Stimulated activated CD8-positive, alpha-beta memory T cell treated with anti-CD3 and anti-CD28 coated beads, Interleukin-4, amount 100 ng/mL, for 24 hours (primary cell): ENCODE measurements around the gene GTF2IRD1.
"Not testable (repeated sequence)": the region's sequence is repeated elsewhere in the genome, so short reads cannot be mapped to it uniquely, and the experiment has no call there.

ENCODE experiments used
- DNase-seq: peaks from one replicate; pipeline ENCODE4 v3.0.0-alpha.2; 2020; ENCODE audit warnings: low read depth

Gene GTF2IRD1

GRCh38 chr7:74493295-74493694 lies 39.6 kb downstream of the GTF2IRD1 start:
- no peak for DNase-seq

DNA sequence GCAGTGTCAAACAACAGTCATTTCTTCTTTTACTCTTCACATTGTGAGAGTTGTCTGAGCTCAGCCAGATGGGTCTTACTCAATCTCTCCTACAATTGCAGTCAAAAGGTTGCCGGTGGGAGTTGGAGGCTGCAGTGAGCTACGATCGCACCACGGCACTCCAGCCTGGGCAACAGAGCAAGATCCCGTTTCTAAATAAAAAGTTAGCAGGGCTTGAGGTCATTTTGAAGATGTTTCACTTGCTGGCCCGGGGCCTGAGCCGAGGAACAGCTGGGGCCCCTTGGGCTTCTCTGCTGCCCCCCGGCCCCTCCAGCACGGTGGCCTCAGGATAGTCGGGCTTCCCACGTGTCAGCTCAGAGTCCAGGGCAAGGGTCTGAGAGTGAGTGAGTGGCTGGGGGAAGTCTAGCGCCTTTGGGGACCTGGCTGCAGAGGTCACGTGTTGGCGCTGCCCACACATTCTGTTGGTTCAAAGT lies 40.4 kb downstream of the GTF2IRD1 start:
- no peak for DNase-seq

DNA sequence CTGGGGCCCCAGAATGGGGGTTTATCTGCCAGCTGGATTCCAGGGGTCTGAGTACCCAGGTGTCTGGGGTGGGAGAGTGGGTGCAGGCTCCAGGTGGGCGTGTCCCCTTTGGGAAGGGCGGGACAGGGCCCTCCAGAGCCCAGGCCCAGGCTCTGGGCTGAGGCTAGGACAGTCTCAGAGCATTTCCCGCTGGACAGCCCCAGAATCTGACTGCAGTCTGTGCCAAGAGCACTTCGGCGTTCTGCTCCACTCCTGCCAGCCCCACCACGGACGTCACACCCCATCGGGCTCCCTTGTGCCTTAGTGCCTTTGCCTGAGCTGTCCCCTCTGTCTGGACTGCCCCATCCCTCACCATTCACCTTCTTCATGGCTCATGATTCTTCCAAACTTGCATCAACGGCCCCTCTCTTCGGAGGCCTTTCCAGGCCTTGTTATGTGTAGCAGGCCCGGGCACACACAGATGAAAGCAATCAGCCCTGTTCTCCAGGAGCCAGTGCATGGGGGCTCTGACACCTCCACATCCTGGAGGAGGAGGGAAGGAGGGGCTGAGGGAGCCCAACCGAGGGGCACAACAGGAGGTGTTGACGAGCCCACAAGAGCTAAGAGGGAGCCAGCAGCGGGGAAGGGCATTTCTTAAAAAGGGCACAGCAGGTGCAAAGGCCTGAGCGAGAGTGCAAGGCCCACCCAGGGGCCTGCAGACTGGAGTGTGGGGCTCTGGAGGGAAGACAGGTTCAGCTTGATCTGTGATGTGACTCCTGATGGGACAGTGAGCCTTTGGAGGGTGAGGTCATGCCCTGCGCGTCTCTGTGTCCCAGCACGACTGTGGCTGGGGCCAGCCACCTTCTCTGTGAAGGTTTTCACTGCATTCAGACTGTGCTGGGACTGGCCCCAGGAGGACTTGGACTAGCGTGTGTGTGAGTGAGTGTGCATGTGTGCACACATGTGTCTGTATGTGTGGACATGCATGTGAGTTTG lies 41.7 kb downstream of the GTF2IRD1 start:
- no peak for DNase-seq

DNA sequence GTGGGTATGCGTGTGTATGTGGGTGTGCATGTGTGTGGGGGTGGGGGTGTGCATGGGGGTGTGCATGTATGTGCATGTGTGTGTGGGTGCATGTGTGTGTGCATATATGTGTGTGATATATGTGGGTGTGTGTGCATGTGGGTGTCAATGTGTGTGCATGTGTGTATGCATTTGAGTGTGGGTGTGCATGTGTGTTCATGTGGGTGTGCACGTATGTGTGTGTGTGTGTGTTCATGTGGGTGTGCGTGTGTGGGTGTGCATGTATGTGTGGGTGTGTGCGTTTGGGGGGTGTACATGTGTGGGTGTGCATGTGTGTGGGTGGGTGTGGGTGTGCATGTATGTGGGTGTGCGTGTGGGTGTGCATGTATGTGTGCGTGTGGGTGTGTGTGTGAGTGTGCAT lies 42.6 kb downstream of the GTF2IRD1 start:
- DNase-seq = no peak

GRCh38 chr7:74496773-74497172 lies 43.1 kb downstream of the GTF2IRD1 start:
- not testable (repeated sequence) for DNase-seq

DNA sequence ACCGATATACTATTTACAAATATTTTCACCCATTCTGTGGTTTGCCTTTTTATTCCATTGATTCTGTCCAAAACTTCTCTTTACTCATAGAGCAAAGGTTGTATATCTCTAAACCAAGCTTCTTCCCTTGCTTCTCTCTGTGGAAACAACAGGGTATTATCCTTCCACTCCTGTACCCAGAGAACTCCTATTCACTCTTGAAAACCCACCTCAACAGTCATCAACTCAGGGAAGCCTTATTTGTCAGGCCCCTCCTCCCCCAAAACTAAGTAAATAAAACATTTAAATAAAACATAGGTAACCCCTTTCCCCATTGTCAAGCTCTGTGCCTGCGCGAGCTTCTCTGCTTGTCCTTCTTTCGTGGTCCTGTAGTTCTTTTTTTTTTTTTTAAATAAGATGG lies 44.6 kb downstream of the GTF2IRD1 start:
- DNase-seq = no peak

GRCh38 chr7:74498996-74499834 lies 45.5 kb downstream of the GTF2IRD1 start:
- DNase-seq = no peak

- DNase-seq = no peak
Observed at GRCh38 chr7:74499835-74500388, 46.2 kb downstream of the GTF2IRD1 start.

- no peak for DNase-seq
Observed at GRCh38 chr7:74501298-74501697, 47.6 kb downstream of the GTF2IRD1 start.

DNA sequence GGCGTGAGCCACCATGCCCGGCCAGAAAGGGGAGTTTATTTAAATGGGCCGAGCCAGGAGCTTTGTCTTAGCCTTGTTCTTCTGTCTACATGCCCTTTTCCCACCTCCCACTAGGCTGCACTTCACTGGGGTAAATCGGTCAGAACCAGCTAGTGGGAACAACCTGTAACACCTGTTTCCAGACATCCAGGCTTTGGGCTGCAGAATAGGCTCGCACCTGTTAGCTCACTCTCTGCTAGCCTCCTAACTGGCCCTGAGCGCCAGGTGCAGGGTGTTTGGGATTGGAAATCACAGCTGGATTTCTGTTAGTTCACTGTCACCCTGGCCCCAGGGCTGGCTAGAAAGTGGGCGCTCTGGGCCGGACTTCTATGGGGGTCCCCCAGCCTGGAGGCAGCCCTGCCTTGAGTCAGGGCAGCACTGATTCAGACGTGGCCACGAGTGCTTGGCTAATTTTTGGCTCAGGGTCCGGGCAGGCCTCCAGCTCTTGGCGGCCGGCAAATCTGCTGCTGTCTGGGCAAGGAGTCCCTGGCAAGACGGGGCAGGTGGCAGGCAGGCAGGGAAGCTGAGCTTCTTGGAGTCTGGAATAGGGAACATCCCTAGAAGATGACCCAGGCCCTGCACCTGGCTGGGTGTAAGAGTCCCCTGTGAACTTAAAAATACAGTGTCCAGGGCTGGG lies 48.6 kb downstream of the GTF2IRD1 start:
- no peak for DNase-seq

- DNase-seq = no peak
Observed at GRCh38 chr7:74503061-74503460, 49.4 kb downstream of the GTF2IRD1 start.

GRCh38 chr7:74503943-74504342 lies 50.2 kb downstream of the GTF2IRD1 start:
- no peak for DNase-seq

DNA sequence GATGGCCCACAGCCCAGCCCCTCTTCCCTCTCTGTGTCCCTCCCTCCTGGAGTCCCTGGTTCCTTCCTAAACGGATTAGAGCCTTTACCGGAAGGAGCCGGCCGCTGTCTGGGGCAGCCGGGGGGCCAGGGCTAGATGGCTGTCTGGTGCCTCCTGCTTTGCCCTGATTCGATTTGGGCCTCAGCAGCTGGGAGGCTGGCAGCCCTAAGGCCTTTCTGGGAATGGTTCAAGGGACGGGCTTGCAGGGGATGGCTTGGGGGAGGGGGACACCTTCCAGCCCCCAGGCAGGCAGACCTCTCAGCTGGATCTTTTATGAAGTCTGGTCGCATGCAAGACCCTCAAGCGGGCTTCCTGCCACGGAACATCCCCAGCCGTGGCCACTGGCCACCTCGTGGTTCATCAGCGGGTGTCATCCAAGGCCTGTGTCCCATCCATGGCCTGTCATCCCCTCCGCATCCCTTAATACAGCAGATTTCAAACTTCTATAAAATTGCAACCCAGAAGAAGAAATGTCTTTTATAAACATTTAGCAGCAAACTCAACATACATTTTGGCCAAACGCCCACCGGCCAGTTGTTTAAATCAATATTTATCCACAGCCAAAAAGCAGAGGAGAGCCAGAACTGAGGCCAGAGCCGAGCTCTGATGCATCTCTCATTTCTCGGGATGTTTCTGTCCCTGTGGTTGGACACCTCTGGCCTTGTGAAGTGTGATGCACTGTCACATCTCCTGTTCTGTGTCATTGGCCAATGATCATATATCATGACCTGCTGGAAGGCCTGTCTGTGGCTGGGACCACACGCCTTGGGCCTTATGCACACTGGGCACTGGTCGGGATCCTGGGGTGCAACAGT lies 52.0 kb downstream of the GTF2IRD1 start:
- no peak for DNase-seq

- no peak for DNase-seq
Observed at GRCh38 chr7:74506325-74506724, 52.6 kb downstream of the GTF2IRD1 start.

GRCh38 chr7:74507538-74508319 lies 54.0 kb downstream of the GTF2IRD1 start:
- no peak for DNase-seq

- not testable (repeated sequence) for DNase-seq
Observed at GRCh38 chr7:74509453-74509852, 55.7 kb downstream of the GTF2IRD1 start.

DNA sequence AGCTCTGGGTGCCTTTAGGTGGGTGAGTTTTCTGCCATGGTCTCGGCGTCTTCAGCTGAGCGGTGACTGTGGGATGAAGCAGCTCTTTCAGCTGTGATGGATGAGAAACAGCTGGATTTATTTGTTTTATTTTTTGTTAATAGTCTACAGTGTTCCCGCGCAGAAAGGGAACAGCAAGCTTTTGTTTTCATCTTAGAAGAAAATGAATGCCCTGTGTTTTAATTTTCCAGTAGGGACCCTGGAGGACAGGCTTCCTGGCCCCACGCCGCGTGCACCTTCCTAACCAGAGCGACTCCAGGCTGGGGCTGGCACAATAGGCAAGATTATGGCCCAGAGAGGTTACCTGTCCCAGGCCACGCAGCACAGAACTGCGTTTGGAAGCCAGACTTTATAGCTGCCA lies 57.6 kb downstream of the GTF2IRD1 start:
- DNase-seq = no peak

DNA sequence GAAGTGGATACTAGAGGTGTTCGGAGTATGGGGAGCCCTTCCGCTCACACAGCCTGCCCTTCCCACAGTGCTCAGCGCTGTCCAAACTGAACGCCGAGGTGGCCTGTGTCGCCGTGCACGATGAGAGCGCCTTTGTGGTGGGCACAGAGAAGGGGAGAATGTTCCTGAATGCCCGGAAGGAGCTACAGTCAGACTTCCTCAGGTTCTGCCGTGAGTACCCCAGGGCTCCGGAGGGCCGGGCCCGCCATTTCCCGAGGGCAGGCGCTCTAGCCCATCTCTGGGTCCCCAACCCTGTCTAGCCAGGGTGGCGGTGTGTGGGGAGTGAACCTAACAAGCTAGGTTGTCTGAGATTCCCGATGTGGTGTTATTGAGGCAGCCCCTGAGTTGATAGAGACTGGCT lies 59.1 kb downstream of the GTF2IRD1 start:
- no peak for DNase-seq

- DNase-seq = no peak
Observed at GRCh38 chr7:74514131-74514591, 60.5 kb downstream of the GTF2IRD1 start.

- DNase-seq = no peak
Observed at GRCh38 chr7:74515276-74515675, 61.6 kb downstream of the GTF2IRD1 start.
